Trophoblast cell (in vitro differentiated cells and primary cell): ENCODE data around the gene C1orf167.

ENCODE experiments used
- DNase-seq, 2 donors: peaks; one replicate each; pipeline ENCODE4 v3.0.0-alpha.2; 2016
- H2AFZ ChIP-seq: 2 replicates; pipeline ENCODE4 v1.6.1; 2013; ENCODE audit warnings: low read length, moderate library complexity, mild to moderate bottlenecking; ENCODE audit not compliant: insufficient read depth, poor library complexity
- H2AK5ac ChIP-seq: 2 replicates; pipeline ENCODE4 v1.6.1; 2013; ENCODE audit warnings: mild to moderate bottlenecking, low read length
- H2BK120ac ChIP-seq: 2 replicates; pipeline ENCODE4 v1.6.1; 2013; ENCODE audit warnings: low read length, mild to moderate bottlenecking, moderate library complexity; ENCODE audit not compliant: insufficient read depth, poor library complexity
- H2BK12ac ChIP-seq: 2 replicates; pipeline ENCODE4 v1.6.1; 2013; ENCODE audit warnings: mild to moderate bottlenecking, low read length, moderate library complexity
- H2BK5ac ChIP-seq: 2 replicates; pipeline ENCODE4 v1.6.1; 2013; ENCODE audit warnings: low read length, low read depth, moderate library complexity, mild to moderate bottlenecking; ENCODE audit not compliant: poor library complexity
- H3K14ac ChIP-seq: 2 replicates; pipeline ENCODE4 v1.6.1; 2013; ENCODE audit warnings: mild to moderate bottlenecking, low read length
- H3K18ac ChIP-seq: 2 replicates; pipeline ENCODE4 v1.6.1; 2013; ENCODE audit warnings: mild to moderate bottlenecking, low read length
- H3K23ac ChIP-seq: 2 replicates; pipeline ENCODE4 v1.6.1; 2013; ENCODE audit warnings: low read length
- H3K27ac ChIP-seq: 2 replicates; pipeline ENCODE4 v1.5.1; 2013; ENCODE audit warnings: low read depth, mild to moderate bottlenecking, inconsistent platforms, low read length, moderate library complexity
- H3K27me3 ChIP-seq: 2 replicates; pipeline ENCODE4 v1.6.1; 2013; ENCODE audit warnings: inconsistent platforms, mild to moderate bottlenecking, low read length, moderate library complexity; ENCODE audit not compliant: insufficient read depth
- H3K36me3 ChIP-seq, 2 experiments: 1 replicate in 1 of 2; 2 replicates in 1 of 2; pipeline ENCODE4 v1.6.1; 2013; ENCODE audit warnings: low read length in 2 of 2, mild to moderate bottlenecking in 2 of 2, moderate library complexity in 1 of 2; ENCODE audit not compliant: insufficient read depth in 2 of 2, control insufficient read depth in 1 of 2
- H3K4ac ChIP-seq: 2 replicates; pipeline ENCODE4 v1.6.1; 2013; ENCODE audit warnings: low read depth, mild to moderate bottlenecking, low read length, moderate library complexity
- H3K4me1 ChIP-seq, 2 experiments: 1 replicate in 1 of 2; 2 replicates in 1 of 2; pipeline ENCODE4 v1.6.1; 2013; ENCODE audit warnings: low read length in 2 of 2, mild to moderate bottlenecking in 2 of 2, moderate library complexity in 1 of 2; ENCODE audit not compliant: insufficient read depth in 2 of 2, control insufficient read depth in 1 of 2
- H3K4me2 ChIP-seq: 2 replicates; pipeline ENCODE4 v1.6.1; 2013; ENCODE audit warnings: inconsistent platforms, mild to moderate bottlenecking, low read length, moderate library complexity
- H3K4me3 ChIP-seq: 2 replicates; pipeline ENCODE4 v1.5.1; 2013; ENCODE audit warnings: mild to moderate bottlenecking, low read depth, low read length, inconsistent platforms
- H3K79me1 ChIP-seq: one replicate; pipeline ENCODE4 v1.6.1; 2013; ENCODE audit warnings: low read length
- H3K79me2 ChIP-seq: 2 replicates; pipeline ENCODE4 v1.6.1; 2013; ENCODE audit warnings: low read length, mild to moderate bottlenecking; ENCODE audit not compliant: control insufficient read depth, insufficient read depth, poor library complexity
- H3K9ac ChIP-seq: 2 replicates; pipeline ENCODE4 v1.6.1; 2013; ENCODE audit warnings: mild to moderate bottlenecking, low read length
- H3K9me3 ChIP-seq: 2 replicates; pipeline ENCODE4 v1.6.1; 2013; ENCODE audit warnings: low read depth, mild to moderate bottlenecking, control low read depth, inconsistent platforms, low read length; ENCODE audit not compliant: insufficient read depth
- H4K12ac ChIP-seq: 2 replicates; pipeline ENCODE4 v1.6.1; 2013; ENCODE audit warnings: low read depth, mild to moderate bottlenecking, low read length, moderate library complexity
- H4K8ac ChIP-seq: 2 replicates; pipeline ENCODE4 v1.6.1; 2013; ENCODE audit warnings: low read depth, mild to moderate bottlenecking, low read length, moderate library complexity
- H4K91ac ChIP-seq: one replicate; pipeline ENCODE4 v1.6.1; 2013; ENCODE audit warnings: low read depth, mild to moderate bottlenecking, low read length, moderate library complexity
- WGBS: extraction: QIAGEN DNeasy Blood & Tissue Kit; methylation state at CpG from one replicate; pipeline ENCODE4 v1.1.7; 2013; ENCODE audit warnings: missing lambda C conversion rate; ENCODE audit not compliant: insufficient read length, insufficient coverage; ENCODE audit errors: extremely low coverage; 5-methylcytosine and 5-hydroxymethylcytosine counted together

C1orf167 gene

DNA sequence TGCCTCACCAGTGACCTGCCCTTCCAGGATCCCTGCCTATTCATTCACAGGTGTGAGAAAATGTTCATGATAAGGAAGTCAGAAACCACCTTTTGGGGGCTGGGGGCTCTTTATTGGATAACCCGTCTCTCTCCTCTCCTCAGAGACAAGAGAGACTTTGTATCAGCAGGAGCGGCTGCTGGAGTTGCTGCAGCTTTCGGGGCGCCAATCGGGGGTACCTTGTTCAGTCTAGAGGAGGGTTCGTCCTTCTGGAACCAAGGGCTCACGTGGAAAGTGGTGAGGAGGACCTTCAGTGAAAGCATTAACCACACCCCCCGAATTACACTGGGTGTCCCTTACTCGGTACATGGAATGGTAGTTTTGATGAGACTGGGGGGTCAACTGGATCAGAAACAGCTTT, 65.0 kb downstream of the C1orf167 start:
- Histone ChIP-seq H3K36me3 (peaks cover 65 to 77% of the 10 kb centered on the region in 2 experiments), H3K79me1 (no peaks in the 10 kb centered on the region), H3K4me2 (no peak overlapping the region), H3K4ac (no peak overlapping the region), H2AK5ac (no peak overlapping the region), H4K12ac (no peak overlapping the region), H3K23ac (no peak overlapping the region), H4K8ac (no peak overlapping the region), H4K91ac (no peak overlapping the region), H3K4me1 (peaks cover 0 to 2% of the 10 kb centered on the region in 2 experiments), H2BK12ac (no peak overlapping the region), H3K4me3 (no peak overlapping the region), H2BK120ac (no peak overlapping the region), H2BK5ac (no peak overlapping the region), H3K9me3 (no peaks in the 10 kb centered on the region), H3K18ac (no peak overlapping the region), H3K79me2 (no peaks in the 10 kb centered on the region), H3K27me3 (no peaks in the 10 kb centered on the region), H3K9ac (no peak overlapping the region), H3K27ac (no peak overlapping the region), H3K14ac (no peak overlapping the region), H2AFZ (no peak overlapping the region)
- no CpG with 5 or more reads among the region's 9 CpGs for WGBS
- DNase-seq = no peak

DNA sequence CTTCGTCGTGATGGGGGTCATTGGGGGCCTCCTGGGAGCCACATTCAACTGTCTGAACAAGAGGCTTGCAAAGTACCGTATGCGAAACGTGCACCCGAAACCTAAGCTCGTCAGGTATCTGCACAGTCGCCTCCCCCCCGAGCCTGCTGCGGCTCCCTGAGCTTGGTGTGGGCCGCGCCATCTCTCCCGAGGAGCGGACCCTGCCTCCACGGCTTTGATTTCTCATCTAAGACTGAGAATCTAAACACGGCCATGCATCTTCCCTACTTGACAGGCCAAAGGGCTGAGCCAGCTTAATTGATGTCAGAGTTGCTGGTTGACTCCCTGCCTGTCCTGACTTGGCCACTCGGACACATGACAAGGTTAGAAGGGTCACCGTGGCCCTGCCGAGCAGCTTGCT, 66.5 kb downstream of the C1orf167 start:
- Histone ChIP-seq H2AK5ac (no peak overlapping the region), H3K4me2 (no peak overlapping the region), H3K79me1 (no peaks in the 10 kb centered on the region), H2BK120ac (no peak overlapping the region), H3K4ac (no peak overlapping the region), H4K8ac (no peak overlapping the region), H2BK12ac (no peak overlapping the region), H3K79me2 (no peaks in the 10 kb centered on the region), H3K36me3 (peaks cover 65 to 83% of the 10 kb centered on the region in 2 experiments), H3K14ac (no peak overlapping the region), H3K9ac (no peak overlapping the region), H3K18ac (no peak overlapping the region), H2AFZ (no peak overlapping the region), H3K4me1 (no peaks in the 10 kb centered on the region), H3K27ac (no peak overlapping the region), H4K91ac (no peak overlapping the region), H3K9me3 (no peaks in the 10 kb centered on the region), H3K27me3 (no peaks in the 10 kb centered on the region), H3K4me3 (no peak overlapping the region), H2BK5ac (no peak overlapping the region), H3K23ac (no peak overlapping the region), H4K12ac (no peak overlapping the region)
- WGBS = no CpG with 5 or more reads among the region's 19 CpGs
- DNase-seq = no peak

DNA sequence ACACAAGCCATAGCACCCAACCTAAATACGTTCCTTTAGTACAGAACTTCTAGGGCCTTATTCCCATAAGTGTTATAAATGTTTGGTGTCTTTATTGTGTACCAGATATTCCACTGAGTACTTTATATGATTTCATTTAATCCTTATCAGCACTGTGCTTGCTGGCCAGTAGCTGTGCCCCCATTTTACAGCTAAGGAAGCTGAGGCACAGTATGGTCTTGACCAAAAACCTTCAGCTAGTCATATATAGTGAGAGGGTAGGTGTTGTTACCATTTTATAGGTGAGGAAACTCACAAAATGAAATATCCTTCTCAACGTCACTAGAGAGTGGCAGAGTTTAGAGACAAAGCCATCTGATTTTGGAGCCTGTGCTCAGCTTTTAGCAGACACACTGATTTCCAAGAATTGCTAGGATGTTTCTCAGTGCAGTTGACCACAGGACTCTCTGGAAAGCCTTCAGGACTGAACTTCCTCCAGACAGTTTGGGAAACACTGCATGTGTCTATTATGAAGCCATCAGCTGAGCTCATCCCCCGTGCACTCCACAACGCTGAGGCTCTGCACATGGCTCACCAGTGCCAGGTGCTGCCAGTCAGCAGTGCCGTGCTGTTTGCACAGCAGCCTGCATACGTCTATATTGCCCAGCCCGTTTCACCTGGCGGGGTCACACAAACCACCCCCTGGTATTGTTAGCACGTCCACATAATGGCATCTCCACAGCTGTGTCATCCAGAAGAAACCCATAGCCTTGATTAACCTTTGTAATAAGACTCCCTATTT, 70.1 kb downstream of the C1orf167 start:
- H2AK5ac ChIP-seq = no peak overlapping the region
- H3K4ac ChIP-seq = no peak overlapping the region
- no peaks in the 10 kb centered on the region for H3K4me1 ChIP-seq
- no CpG with 5 or more reads among the region's 9 CpGs for WGBS
- H2BK120ac ChIP-seq = no peak overlapping the region
- no peak overlapping the region for H3K4me3 ChIP-seq
- H3K14ac ChIP-seq = no peak overlapping the region
- no peak for DNase-seq
- no peaks in the 10 kb centered on the region for H3K27me3 ChIP-seq
- no peaks in the 10 kb centered on the region for H3K79me2 ChIP-seq
- H3K18ac ChIP-seq = no peak overlapping the region
- H2AFZ ChIP-seq = no peak overlapping the region
- no peak overlapping the region for H4K12ac ChIP-seq
- H2BK12ac ChIP-seq = no peak overlapping the region
- peaks cover 2% of the 10 kb centered on the region for H3K9me3 ChIP-seq
- no peak overlapping the region for H4K8ac ChIP-seq
- peaks cover 77 to 85% of the 10 kb centered on the region in 2 experiments for H3K36me3 ChIP-seq
- no peak overlapping the region for H3K23ac ChIP-seq
- no peak overlapping the region for H3K4me2 ChIP-seq
- no peak overlapping the region for H3K9ac ChIP-seq
- H4K91ac ChIP-seq = no peak overlapping the region
- H3K79me1 ChIP-seq = no peaks in the 10 kb centered on the region
- no peak overlapping the region for H3K27ac ChIP-seq
- no peak overlapping the region for H2BK5ac ChIP-seq

DNA sequence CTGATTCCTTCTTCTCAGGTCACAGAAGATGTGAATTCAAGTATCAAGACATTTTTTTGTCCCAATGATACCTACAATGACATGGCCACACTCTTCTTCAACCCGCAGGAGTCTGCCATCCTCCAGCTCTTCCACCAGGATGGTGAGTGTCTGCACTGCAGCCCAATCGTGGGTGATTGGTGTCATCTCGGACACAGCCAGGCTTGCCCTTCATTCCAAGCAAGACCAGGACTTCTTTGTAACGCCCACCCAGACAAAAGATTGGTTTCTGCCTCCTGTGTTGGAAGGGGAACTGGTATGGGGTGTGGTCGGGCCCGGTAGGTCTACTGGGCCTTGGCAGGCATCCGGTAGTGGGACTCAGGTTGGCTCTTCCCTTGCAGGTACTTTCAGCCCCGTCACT, 71.5 kb downstream of the C1orf167 start:
- Histone ChIP-seq H3K79me1 (no peaks in the 10 kb centered on the region), H3K4me2 (no peak overlapping the region), H2BK5ac (no peak overlapping the region), H3K4me3 (no peak overlapping the region), H4K91ac (no peak overlapping the region), H2BK120ac (no peak overlapping the region), H3K18ac (no peak overlapping the region), H2AFZ (no peak overlapping the region), H2BK12ac (no peak overlapping the region), H2AK5ac (no peak overlapping the region), H3K9me3 (peaks cover 4% of the 10 kb centered on the region), H4K8ac (no peak overlapping the region), H3K27ac (no peak overlapping the region), H4K12ac (no peak overlapping the region), H3K4ac (no peak overlapping the region), H3K79me2 (no peaks in the 10 kb centered on the region), H3K14ac (no peak overlapping the region), H3K27me3 (no peaks in the 10 kb centered on the region), H3K36me3 (peaks cover 78 to 85% of the 10 kb centered on the region in 2 experiments), H3K4me1 (no peaks in the 10 kb centered on the region), H3K23ac (no peak overlapping the region), H3K9ac (no peak overlapping the region)
- no peak for DNase-seq
- no CpG with 5 or more reads among the region's 8 CpGs for WGBS
